NCI-H1930 (cell line): Measurements from ENCODE around the gene TRIM58.

ENCODE experiments used
- DNase-seq, 2 experiments: peaks; one replicate each; lab custom pipeline; 2025; lab: John Stamatoyannopoulos, UW

TRIM58 gene

GRCh38 chr1:247857069-247857984 lies at the start of gene TRIM58:
TSS of gene TRIM58 (plus strand) at chr1:247857187. CDS start at chr1:247857247, 60 bp downstream.
- peak; percentile 54 to 79 for DNase-seq

- DNase-seq = no peak
These were observed 44.4 kb upstream of the TRIM58 start for GRCh38 chr1:247812637-247813036.

- DNase-seq = no peak
These were observed 34.9 kb upstream of the TRIM58 start for GRCh38 chr1:247822060-247822459.

GRCh38 chr1:247824023-247824422 lies 33.0 kb upstream of the TRIM58 start, which contains the start of gene OR14A16:
TSS of gene OR14A16 (minus strand) at chr1:247824119. CDS start at chr1:247815729, 8,390 bp downstream.
- no peak for DNase-seq

GRCh38 chr1:247825362-247825761 lies 31.6 kb upstream of the TRIM58 start:
- no peak for DNase-seq

- DNase-seq = no peak
These were observed 27.3 kb upstream of the TRIM58 start for GRCh38 chr1:247829656-247830055.

GRCh38 chr1:247833601-247834000 lies 23.4 kb upstream of the TRIM58 start:
- DNase-seq = no peak

GRCh38 chr1:247840818-247841217 lies 16.2 kb upstream of the TRIM58 start:
- no peak for DNase-seq

GRCh38 chr1:247841796-247842195 lies 15.2 kb upstream of the TRIM58 start, which contains the start of gene OR11L1:
TSS of gene OR11L1 (minus strand) at chr1:247841896. CDS start at chr1:247841896, 0 bp downstream.
- no peak for DNase-seq

GRCh38 chr1:247843411-247843810 lies 13.6 kb upstream of the TRIM58 start:
- DNase-seq = no peak

- no peak for DNase-seq
These were observed 11.8 kb upstream of the TRIM58 start for GRCh38 chr1:247845011-247845692.

- no peak for DNase-seq
These were observed 11.3 kb upstream of the TRIM58 start for GRCh38 chr1:247845693-247846017.

- DNase-seq = no peak
These were observed 8.6 kb upstream of the TRIM58 start for GRCh38 chr1:247848346-247848745.

- no peak for DNase-seq
These were observed 7.4 kb upstream of the TRIM58 start for GRCh38 chr1:247849616-247850015.

GRCh38 chr1:247854899-247855545 lies 2.0 kb upstream of the TRIM58 start:
- DNase-seq = no peak

- DNase-seq = no peak
These were observed 1.1 kb upstream of the TRIM58 start for GRCh38 chr1:247855911-247856310.

GRCh38 chr1:247857985-247858619 lies 1.1 kb downstream of the TRIM58 start:
- DNase-seq = no peak

- DNase-seq = no peak
These were observed 5.8 kb downstream of the TRIM58 start for GRCh38 chr1:247862756-247863155.

- DNase-seq = no peak
These were observed 7.7 kb downstream of the TRIM58 start for GRCh38 chr1:247864644-247865043.

GRCh38 chr1:247865416-247865815 lies 8.4 kb downstream of the TRIM58 start:
- no peak for DNase-seq

- DNase-seq = no peak
These were observed 26.4 kb downstream of the TRIM58 start for GRCh38 chr1:247883346-247883745.

GRCh38 chr1:247884797-247885413 lies 27.9 kb downstream of the TRIM58 start:
- no peak for DNase-seq
